ENCODE data around the gene KDM4C. TPM values are rescaled to one million over a fixed set of nuclear protein-coding genes. Genes with fewer than 3 reads are reported as not detected.

KDM4C gene
- total RNA-seq, 2 donors from 2014 or later: 26.1 to 47.8 TPM

DNA sequence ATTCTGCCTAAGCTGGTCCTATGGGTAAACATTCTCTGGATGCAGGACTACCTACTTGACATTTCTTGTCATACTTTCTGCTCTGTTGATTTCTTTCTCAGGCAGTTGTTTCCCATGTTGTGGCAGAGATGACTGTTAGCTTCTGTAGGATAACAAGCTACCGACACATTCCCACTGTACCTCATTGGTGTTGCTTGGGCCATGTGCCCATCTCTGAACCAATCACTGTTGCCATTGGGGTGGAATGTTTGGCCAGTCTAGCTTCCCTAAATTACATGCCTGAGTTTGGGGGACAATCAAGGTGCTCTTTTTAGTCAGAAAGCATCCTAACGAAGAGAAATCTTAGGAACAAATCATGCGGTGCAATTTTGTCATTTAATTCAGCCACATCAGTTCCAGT lies 212.0 kb downstream of the KDM4C start:
- Histone ChIP-seq H3K4me1 (ENCODE audit: control insufficient read depth in 1 of 2, low read depth in 2 of 2) (no peaks in the 10 kb centered on the region), H3K27ac (no peak overlapping the region), H3K36me3 (no peaks in the 10 kb centered on the region), H3K27me3 (replicated peaks; ENCODE audit: insufficient read depth) (no peaks in the 10 kb centered on the region), H3K4me3 (no peak overlapping the region), H3K9me3 (no peaks in the 10 kb centered on the region)
- DNase-seq (ENCODE audit: low spot score): no peak
- TF ChIP-seq, protein P1, sequence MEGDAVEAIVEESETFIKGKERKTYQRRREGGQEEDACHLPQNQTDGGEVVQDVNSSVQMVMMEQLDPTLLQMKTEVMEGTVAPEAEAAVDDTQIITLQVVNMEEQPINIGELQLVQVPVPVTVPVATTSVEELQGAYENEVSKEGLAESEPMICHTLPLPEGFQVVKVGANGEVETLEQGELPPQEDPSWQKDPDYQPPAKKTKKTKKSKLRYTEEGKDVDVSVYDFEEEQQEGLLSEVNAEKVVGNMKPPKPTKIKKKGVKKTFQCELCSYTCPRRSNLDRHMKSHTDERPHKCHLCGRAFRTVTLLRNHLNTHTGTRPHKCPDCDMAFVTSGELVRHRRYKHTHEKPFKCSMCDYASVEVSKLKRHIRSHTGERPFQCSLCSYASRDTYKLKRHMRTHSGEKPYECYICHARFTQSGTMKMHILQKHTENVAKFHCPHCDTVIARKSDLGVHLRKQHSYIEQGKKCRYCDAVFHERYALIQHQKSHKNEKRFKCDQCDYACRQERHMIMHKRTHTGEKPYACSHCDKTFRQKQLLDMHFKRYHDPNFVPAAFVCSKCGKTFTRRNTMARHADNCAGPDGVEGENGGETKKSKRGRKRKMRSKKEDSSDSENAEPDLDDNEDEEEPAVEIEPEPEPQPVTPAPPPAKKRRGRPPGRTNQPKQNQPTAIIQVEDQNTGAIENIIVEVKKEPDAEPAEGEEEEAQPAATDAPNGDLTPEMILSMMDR (IDR thresholded peaks at IDR 0.05): no peak
- ATAC-seq (ENCODE audit: insufficient number of reproducible peaks, low FRiP score, low read depth): no peak

DNA sequence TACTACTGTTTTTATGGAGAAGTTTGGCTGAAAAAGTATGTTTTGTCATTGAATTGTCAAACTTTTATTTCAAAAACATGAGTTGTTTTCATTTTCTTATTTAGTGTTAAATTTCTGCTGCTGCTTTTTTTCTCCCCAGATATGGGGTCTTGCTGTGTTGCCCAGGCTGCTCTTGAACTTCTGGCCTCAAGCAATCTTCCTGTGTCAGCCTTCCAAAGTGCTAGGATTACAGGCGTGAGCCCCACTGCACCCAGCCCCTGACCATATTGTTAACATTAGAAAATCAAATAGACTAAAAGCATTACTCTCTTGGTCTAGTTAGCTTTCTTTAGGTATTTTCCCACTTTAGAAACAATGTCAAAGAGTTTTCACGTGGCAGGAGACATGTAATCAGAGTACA lies 215.3 kb downstream of the KDM4C start:
- no peak overlapping the region for H3K4me3 ChIP-seq
- TF ChIP-seq, protein P1 (IDR thresholded peaks at IDR 0.05): no peak
- no peaks in the 10 kb centered on the region for H3K9me3 ChIP-seq
- H3K27ac ChIP-seq: no peak overlapping the region
- no peaks in the 10 kb centered on the region for H3K27me3 ChIP-seq (replicated peaks; ENCODE audit: insufficient read depth)
- ATAC-seq (ENCODE audit: insufficient number of reproducible peaks, low FRiP score, low read depth): no peak
- DNase-seq (ENCODE audit: low spot score): no peak
- no peaks in the 10 kb centered on the region for H3K4me1 ChIP-seq (ENCODE audit: control insufficient read depth in 1 of 2, low read depth in 2 of 2)
- H3K36me3 ChIP-seq: no peaks in the 10 kb centered on the region

DNA sequence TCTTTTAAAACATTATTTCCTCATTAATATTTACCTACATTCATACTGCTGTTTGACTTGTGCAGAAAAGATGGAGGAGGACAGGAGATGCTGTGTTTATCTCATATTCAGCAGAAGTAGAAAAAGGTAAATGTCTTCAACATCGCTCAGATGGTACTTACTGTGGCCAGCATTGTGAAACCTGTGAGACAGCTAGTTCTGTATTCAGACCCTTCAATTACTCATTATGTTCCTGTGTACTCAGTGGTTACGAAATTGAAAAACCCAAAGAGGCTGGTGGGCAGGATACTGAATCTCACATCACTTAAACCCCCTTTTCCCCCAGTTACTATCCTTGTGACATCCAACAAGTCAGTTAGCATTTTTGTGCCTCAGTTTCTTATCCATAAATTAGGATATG lies 216.0 kb downstream of the KDM4C start:
- no peak for ATAC-seq (ENCODE audit: insufficient number of reproducible peaks, low FRiP score, low read depth)
- Histone ChIP-seq H3K27me3 (replicated peaks; ENCODE audit: insufficient read depth) (no peaks in the 10 kb centered on the region), H3K9me3 (no peaks in the 10 kb centered on the region), H3K27ac (no peak overlapping the region), H3K4me1 (ENCODE audit: control insufficient read depth in 1 of 2, low read depth in 2 of 2) (no peaks in the 10 kb centered on the region), H3K4me3 (no peak overlapping the region), H3K36me3 (no peaks in the 10 kb centered on the region)
- TF ChIP-seq, protein P1 (IDR thresholded peaks at IDR 0.05): no peak
- DNase-seq (ENCODE audit: low spot score): no peak

DNA sequence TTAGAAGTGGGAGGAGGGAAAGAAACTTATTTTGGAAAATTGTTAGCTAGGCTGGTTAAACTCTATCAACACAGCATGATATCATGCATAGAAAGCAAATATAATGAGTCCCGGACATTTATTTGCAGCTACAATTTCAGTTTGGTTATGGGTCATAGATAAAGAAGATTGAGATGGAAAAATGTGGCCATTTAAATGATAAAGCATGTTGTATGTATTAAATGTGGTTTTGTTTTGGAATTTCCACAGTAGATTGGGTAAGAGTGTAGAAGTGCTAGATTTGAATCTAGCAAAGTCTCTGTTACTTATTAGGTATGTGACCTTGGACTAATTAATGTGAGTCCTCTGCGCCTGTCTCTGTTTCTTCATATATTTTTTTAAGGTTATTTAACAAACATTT lies 217.4 kb downstream of the KDM4C start:
- Histone ChIP-seq H3K4me3 (no peak overlapping the region), H3K4me1 (ENCODE audit: control insufficient read depth in 1 of 2, low read depth in 2 of 2) (no peaks in the 10 kb centered on the region), H3K36me3 (no peaks in the 10 kb centered on the region), H3K27me3 (replicated peaks; ENCODE audit: insufficient read depth) (no peaks in the 10 kb centered on the region), H3K27ac (no peak overlapping the region), H3K9me3 (no peaks in the 10 kb centered on the region)
- ATAC-seq (ENCODE audit: insufficient number of reproducible peaks, low FRiP score, low read depth) (no peak), DNase-seq (ENCODE audit: low spot score) (no peak)
- TF ChIP-seq, protein P1 (IDR thresholded peaks at IDR 0.05): no peak

DNA sequence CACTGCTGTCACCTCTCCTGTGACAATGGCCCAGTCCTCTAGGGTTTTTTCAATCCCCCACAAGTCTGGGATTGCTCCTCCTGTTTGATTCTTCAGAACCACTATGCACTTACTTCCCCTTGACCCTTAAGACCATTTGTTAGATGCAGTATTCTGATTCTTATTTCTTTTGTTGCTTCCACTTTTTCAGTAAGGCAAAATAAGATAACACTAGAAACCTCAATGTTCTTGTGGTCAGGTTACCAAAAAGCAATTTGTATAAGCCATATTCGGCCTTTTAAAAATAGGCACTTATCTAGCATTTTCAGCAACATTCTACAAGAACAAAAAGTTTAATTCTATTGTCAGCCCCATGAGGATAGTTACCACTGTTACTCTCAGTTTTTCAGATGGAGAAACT lies 220.0 kb downstream of the KDM4C start:
- no peak for DNase-seq (ENCODE audit: low spot score)
- Histone ChIP-seq H3K4me3 (no peak overlapping the region), H3K27me3 (replicated peaks; ENCODE audit: insufficient read depth) (no peaks in the 10 kb centered on the region), H3K27ac (no peak overlapping the region), H3K4me1 (ENCODE audit: control insufficient read depth in 1 of 2, low read depth in 2 of 2) (no peaks in the 10 kb centered on the region), H3K36me3 (peaks cover 6% of the 10 kb centered on the region), H3K9me3 (no peaks in the 10 kb centered on the region)
- ATAC-seq (ENCODE audit: insufficient number of reproducible peaks, low FRiP score, low read depth): no peak
- TF ChIP-seq, protein P1 (IDR thresholded peaks at IDR 0.05): no peak

Measured in thoracic aorta (tissue), 2 donors.